BLaER1 treated with 17β-estradiol and CSF1 and Interleukin-3, amounts not matched to agents 10 nM and 100 nM (cell line): ENCODE results near the gene CDH4.

Source experiments
- H3K27ac ChIP-seq, 11 experiments: shearing (Covaris generic); formaldehyde crosslinking; 2 replicates each; pipeline ENCODE4 v1.8.1; 2022
- H3K27me3 ChIP-seq, 11 experiments: shearing (Covaris generic); formaldehyde crosslinking; 2 replicates each; pipeline ENCODE4 v1.8.1; 2022
- H3K36me3 ChIP-seq, 11 experiments: shearing (Covaris generic); formaldehyde crosslinking; 2 replicates each; pipeline ENCODE4 v1.8.1; 2022
- H3K4me1 ChIP-seq, 10 experiments: shearing (Covaris generic); formaldehyde crosslinking; 2 replicates each; pipeline ENCODE4 v1.8.1; 2022
- H3K4me2 ChIP-seq, 11 experiments: shearing (Covaris generic); formaldehyde crosslinking; 2 replicates each; pipeline ENCODE4 v1.8.1; 2022
- H3K4me3 ChIP-seq, 10 experiments: shearing (Covaris generic); formaldehyde crosslinking; 2 replicates each; pipeline ENCODE4 v1.8.1; 2022
- H3K9ac ChIP-seq, 11 experiments: shearing (Covaris generic); formaldehyde crosslinking; 2 replicates each; pipeline ENCODE4 v1.8.1; 2022
- H3K9me3 ChIP-seq, 11 experiments: shearing (Covaris generic); formaldehyde crosslinking; replicated peaks in 1 of 11; 2 replicates each; pipeline ENCODE4 v1.8.1; 2022
- H4K20me1 ChIP-seq, 11 experiments: shearing (Covaris generic); formaldehyde crosslinking; 2 replicates each; pipeline ENCODE4 v1.8.1; 2022
- Cebpa-rat ChIP-seq, 11 experiments: shearing (Covaris generic); IDR thresholded peaks; 2 replicates each; pipeline ENCODE4 v1.8.1; 2022

The CDH4 gene

DNA sequence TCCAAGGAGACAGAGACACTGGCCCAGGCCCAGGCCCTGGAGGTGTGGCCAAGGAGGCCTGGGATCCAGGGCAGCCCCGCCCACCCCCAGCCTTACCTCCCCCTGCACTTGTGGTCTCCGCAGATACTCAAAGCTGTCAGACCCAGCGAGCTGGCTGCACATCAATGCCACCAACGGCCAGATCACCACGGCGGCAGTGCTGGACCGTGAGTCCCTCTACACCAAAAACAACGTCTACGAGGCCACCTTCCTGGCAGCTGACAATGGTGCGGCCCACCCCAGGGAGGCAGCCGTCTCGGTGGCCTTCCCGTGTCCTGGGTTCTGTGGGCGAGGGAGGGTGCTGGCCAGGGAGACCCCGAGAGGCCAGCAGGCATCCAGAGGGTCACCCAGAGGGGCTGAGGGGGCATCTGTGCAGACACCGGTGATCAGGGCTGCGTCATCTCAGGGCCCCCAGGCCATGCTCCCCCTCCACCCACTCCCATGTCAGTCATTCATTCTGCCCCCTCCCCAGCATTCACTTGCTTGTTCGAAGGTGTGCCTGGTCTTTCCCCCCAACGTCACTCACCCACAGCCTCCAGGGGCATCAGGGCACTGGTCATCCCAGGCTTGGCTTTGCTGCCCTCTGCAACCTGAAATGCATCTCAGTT lies 672.3 kb downstream of the CDH4 start:
- no peaks in the 10 kb centered on the region for H3K27me3 ChIP-seq
- H3K4me2 ChIP-seq: no peak overlapping the region
- H3K9me3 ChIP-seq: peaks cover 12 to 18% (median 16%) of the 10 kb centered on the region in 11 experiments; a peak in 20 of 22 replicates
- no peaks in the 10 kb centered on the region for H3K36me3 ChIP-seq
- TF ChIP-seq Cebpa-rat (IDR thresholded peaks at IDR 0.05): no peak
- peaks cover 0 to 12% (median 0%) of the 10 kb centered on the region in 11 experiments; a peak in 2 of 22 replicates for H4K20me1 ChIP-seq
- H3K4me1 ChIP-seq: peaks cover 0 to 6% (median 0%) of the 10 kb centered on the region in 10 experiments; a peak in 3 of 20 replicates
- H3K4me3 ChIP-seq: no peak overlapping the region
- no peak overlapping the region for H3K27ac ChIP-seq
- no peak overlapping the region for H3K9ac ChIP-seq

DNA sequence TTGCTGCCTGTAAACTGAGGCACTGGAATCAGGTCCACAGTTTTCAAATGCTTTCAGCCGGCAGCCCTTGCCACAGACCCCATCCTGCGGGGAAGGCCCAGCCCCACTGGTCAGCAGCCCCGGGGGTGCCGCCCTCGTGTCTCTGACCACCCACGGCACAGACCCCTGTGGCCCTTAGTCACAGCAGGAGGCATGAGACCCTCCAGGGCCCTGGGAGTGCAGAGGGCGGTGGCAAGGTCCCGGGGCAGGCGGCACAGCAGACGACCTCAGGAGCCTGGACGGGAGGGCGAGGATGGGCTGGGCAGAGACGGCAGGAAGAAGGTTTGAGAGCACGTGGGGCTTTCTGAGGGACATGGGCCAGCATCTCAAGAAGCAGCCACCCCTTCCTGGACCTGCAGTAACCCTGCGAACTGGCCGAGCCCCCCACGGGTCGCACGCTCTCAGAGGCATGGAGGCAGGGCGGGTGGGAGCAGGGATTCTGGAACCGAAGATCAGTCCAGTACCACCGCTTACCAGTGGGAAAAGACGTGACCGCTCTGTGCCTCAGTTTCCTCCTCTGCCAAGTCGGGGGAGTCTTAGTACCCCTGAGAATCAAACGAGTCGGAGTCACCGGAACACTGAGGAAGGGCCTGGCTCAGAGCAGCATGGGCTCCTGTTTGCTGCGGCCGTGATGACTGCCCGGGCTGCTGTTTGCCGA lies 672.9 kb downstream of the CDH4 start:
- H3K27me3 ChIP-seq: no peaks in the 10 kb centered on the region
- H3K9me3 ChIP-seq: peaks cover 6 to 11% (median 9%) of the 10 kb centered on the region in 11 experiments; a peak in 20 of 22 replicates
- H3K4me2 ChIP-seq: no peak overlapping the region
- TF ChIP-seq Cebpa-rat (IDR thresholded peaks at IDR 0.05): no peak
- H3K9ac ChIP-seq: no peak overlapping the region
- H3K4me1 ChIP-seq: peaks cover 0 to 6% (median 0%) of the 10 kb centered on the region in 10 experiments; a peak in 4 of 20 replicates
- no peaks in the 10 kb centered on the region for H3K36me3 ChIP-seq
- no peak overlapping the region for H3K4me3 ChIP-seq
- peaks cover 0 to 12% (median 0%) of the 10 kb centered on the region in 11 experiments; a peak in 2 of 22 replicates for H4K20me1 ChIP-seq
- H3K27ac ChIP-seq: no peak overlapping the region

DNA sequence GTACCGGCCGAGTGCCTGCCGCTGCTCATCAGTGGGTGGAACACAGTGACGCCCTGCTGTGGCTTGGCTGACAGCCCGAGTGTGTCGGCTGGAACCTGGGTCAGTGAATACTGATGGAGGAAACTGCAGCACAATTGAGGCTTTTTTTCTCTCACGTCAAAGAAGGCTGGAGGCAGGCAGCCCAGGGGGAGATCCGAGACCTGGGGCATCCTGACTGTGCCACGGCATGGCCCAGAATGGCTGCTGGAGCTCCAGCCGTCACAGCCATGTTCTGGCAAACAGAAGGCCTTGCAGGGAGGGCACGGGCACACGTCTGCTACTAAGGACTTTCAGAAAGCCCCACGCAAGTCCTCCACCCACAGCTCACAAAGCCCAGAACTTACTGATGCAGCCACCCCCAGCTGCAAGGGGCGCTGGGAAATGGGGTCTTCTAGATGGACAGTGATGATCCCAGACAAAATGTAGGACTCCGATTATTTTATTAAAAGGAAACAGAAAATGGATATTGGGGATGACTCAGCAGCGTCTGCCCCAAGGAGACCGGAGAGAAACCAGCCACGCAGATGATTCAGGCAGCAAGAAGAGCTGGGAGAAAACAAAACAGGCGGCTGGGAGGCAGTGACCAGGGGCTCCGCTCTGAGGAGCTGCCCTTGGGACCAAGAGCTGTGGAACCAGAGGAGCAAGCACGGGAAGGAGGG lies 673.6 kb downstream of the CDH4 start:
- H3K4me1 ChIP-seq: peaks cover 0 to 6% (median 0%) of the 10 kb centered on the region in 10 experiments; a peak in 4 of 20 replicates
- H3K9me3 ChIP-seq: peaks cover 0 to 4% (median 2%) of the 10 kb centered on the region in 11 experiments; a peak in 13 of 22 replicates
- no peak overlapping the region for H3K4me3 ChIP-seq
- H3K36me3 ChIP-seq: no peaks in the 10 kb centered on the region
- TF ChIP-seq Cebpa-rat (IDR thresholded peaks at IDR 0.05): no peak
- H3K4me2 ChIP-seq: no peak overlapping the region
- H3K27me3 ChIP-seq: no peaks in the 10 kb centered on the region
- no peak overlapping the region for H3K9ac ChIP-seq
- H3K27ac ChIP-seq: no peak overlapping the region
- peaks cover 0 to 12% (median 0%) of the 10 kb centered on the region in 11 experiments; a peak in 3 of 22 replicates for H4K20me1 ChIP-seq

- no peak for TF ChIP-seq Cebpa-rat (IDR thresholded peaks at IDR 0.05)
- H3K9ac ChIP-seq: no peak overlapping the region
- H3K27ac ChIP-seq: no peak overlapping the region
- H3K4me2 ChIP-seq: no peak overlapping the region
- H3K9me3 ChIP-seq: no peaks in the 10 kb centered on the region
- peaks cover 0 to 6% (median 0%) of the 10 kb centered on the region in 10 experiments; a peak in 4 of 20 replicates for H3K4me1 ChIP-seq
- no peaks in the 10 kb centered on the region for H3K27me3 ChIP-seq
- H4K20me1 ChIP-seq: peaks cover 0 to 15% (median 0%) of the 10 kb centered on the region in 11 experiments; a peak in 3 of 22 replicates
- H3K4me3 ChIP-seq: no peak overlapping the region
- no peaks in the 10 kb centered on the region for H3K36me3 ChIP-seq
Observed at GRCh38 chr20:61926253-61926613, 674.2 kb downstream of the CDH4 start.

DNA sequence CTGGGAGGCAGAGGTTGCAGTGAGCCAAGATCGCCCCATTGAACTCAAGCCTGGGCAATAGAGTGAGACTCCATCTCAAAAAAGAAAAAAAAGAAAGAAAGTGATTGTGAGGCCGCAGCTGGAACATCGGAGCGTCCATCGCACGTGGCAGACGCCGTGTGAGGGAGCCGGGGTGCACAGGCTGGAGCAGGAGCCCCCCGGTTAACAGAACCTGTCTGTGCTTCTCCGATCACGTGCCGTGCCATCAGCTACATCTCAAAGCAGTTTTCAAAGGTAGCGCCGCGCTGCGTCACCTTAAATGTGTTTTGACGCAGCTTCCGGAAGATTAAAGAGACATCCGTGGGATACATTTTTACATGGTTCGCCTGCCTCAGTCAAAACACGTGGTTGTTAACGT lies 674.7 kb downstream of the CDH4 start:
- H3K27me3 ChIP-seq: no peaks in the 10 kb centered on the region
- H3K4me2 ChIP-seq: no peak overlapping the region
- H4K20me1 ChIP-seq: peaks cover 0 to 21% (median 0%) of the 10 kb centered on the region in 11 experiments; a peak in 3 of 22 replicates
- H3K9me3 ChIP-seq: no peaks in the 10 kb centered on the region
- no peak overlapping the region for H3K27ac ChIP-seq
- H3K9ac ChIP-seq: no peak overlapping the region
- no peaks in the 10 kb centered on the region for H3K36me3 ChIP-seq
- TF ChIP-seq Cebpa-rat (IDR thresholded peaks at IDR 0.05): no peak
- H3K4me3 ChIP-seq: no peak overlapping the region
- peaks cover 0 to 6% (median 0%) of the 10 kb centered on the region in 10 experiments; a peak in 4 of 20 replicates for H3K4me1 ChIP-seq

DNA sequence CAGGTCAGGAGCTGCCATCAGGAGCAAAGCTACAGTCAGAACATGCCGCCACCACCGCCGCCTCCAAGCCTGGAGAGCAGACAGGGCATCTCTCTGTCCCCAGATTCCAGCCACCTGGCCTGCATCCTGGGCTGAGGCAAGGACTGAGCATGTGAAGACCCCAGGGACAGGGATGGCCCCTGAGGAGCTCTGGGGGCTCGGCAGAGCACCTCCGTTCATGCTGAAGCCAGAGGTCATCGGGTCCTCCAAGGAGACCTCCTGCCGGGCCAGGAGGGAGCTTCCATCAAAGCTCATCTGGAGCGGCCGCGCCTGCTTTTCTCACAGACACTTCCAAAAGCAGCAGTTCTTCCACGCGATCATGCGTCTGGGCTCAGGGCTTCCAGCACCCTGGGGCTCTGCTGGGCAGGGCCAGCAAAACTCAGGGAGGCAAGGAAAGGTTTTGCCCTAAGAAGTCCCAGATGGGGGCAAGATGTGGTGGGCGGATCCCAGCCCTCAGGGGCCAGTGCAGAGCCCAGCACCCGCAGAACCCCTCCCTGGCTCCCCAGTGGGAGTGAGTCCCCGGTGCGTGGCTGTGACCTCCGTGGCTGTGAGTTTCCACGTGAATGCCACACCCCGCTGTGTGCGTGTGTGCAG lies 675.2 kb downstream of the CDH4 start:
- Histone ChIP-seq H3K4me1 (peaks cover 0 to 6% (median 0%) of the 10 kb centered on the region in 10 experiments; a peak in 4 of 20 replicates), H3K27me3 (no peaks in the 10 kb centered on the region), H3K9me3 (no peaks in the 10 kb centered on the region), H4K20me1 (peaks cover 0 to 24% (median 0%) of the 10 kb centered on the region in 11 experiments; a peak in 3 of 22 replicates), H3K4me3 (no peak overlapping the region), H3K4me2 (no peak overlapping the region), H3K36me3 (no peaks in the 10 kb centered on the region), H3K27ac (no peak overlapping the region), H3K9ac (no peak overlapping the region)
- no peak for TF ChIP-seq Cebpa-rat (IDR thresholded peaks at IDR 0.05)

- Histone ChIP-seq H4K20me1 (peaks cover 0 to 24% (median 0%) of the 10 kb centered on the region in 11 experiments; a peak in 3 of 22 replicates), H3K4me2 (no peak overlapping the region), H3K27ac (no peak overlapping the region), H3K36me3 (no peaks in the 10 kb centered on the region), H3K9me3 (no peaks in the 10 kb centered on the region), H3K4me1 (peaks cover 0 to 6% (median 0%) of the 10 kb centered on the region in 10 experiments; a peak in 4 of 20 replicates), H3K4me3 (no peak overlapping the region), H3K27me3 (no peaks in the 10 kb centered on the region), H3K9ac (no peak overlapping the region)
- TF ChIP-seq Cebpa-rat (IDR thresholded peaks at IDR 0.05): no peak
Observed at GRCh38 chr20:61927826-61928541, 675.9 kb downstream of the CDH4 start.

DNA sequence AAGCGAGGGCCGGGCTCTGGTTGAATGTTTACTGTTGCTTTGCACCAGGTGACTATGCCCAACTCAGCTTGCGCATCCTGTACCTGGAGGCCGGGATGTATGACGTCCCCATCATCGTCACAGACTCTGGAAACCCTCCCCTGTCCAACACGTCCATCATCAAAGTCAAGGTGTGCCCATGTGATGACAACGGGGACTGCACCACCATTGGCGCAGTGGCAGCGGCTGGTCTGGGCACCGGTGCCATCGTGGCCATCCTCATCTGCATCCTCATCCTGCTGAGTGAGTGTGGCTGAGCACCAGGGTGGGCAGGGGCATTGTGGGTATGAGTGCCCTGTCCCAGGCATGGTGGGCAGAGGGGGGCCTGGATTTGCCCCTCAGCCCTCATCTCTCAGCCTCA lies 677.5 kb downstream of the CDH4 start:
- H4K20me1 ChIP-seq: peaks cover 0 to 23% (median 0%) of the 10 kb centered on the region in 11 experiments; a peak in 2 of 22 replicates
- H3K27ac ChIP-seq: no peak overlapping the region
- no peaks in the 10 kb centered on the region for H3K27me3 ChIP-seq
- H3K4me2 ChIP-seq: no peak overlapping the region
- H3K4me3 ChIP-seq: no peak overlapping the region
- H3K9me3 ChIP-seq: no peaks in the 10 kb centered on the region
- TF ChIP-seq Cebpa-rat (IDR thresholded peaks at IDR 0.05): no peak
- H3K36me3 ChIP-seq: no peaks in the 10 kb centered on the region
- peaks cover 0 to 6% (median 0%) of the 10 kb centered on the region in 10 experiments; a peak in 4 of 20 replicates for H3K4me1 ChIP-seq
- no peak overlapping the region for H3K9ac ChIP-seq
